ENCODE results near the gene MYO6.

MYO6 gene

DNA sequence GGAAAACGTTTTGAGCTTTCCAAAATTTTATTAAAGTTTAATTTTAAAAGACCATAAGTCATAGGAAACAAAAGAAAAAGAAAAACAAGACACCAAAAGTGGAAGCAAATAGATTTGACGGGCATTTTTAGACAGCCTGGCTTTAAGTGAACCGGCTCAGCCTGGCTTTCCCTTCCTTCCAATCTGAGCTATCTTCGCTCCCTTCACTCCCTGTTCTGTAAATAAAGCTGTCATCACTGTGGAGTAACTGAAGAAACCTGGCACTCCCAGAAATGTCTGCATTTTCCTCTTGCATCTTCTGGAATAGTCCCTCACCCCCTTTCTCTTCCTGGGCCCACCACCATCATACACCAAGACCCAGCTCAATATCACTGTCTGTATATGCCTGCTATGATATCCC, 191.5 kb downstream of the MYO6 start:
- TF ChIP-seq, protein P1, sequence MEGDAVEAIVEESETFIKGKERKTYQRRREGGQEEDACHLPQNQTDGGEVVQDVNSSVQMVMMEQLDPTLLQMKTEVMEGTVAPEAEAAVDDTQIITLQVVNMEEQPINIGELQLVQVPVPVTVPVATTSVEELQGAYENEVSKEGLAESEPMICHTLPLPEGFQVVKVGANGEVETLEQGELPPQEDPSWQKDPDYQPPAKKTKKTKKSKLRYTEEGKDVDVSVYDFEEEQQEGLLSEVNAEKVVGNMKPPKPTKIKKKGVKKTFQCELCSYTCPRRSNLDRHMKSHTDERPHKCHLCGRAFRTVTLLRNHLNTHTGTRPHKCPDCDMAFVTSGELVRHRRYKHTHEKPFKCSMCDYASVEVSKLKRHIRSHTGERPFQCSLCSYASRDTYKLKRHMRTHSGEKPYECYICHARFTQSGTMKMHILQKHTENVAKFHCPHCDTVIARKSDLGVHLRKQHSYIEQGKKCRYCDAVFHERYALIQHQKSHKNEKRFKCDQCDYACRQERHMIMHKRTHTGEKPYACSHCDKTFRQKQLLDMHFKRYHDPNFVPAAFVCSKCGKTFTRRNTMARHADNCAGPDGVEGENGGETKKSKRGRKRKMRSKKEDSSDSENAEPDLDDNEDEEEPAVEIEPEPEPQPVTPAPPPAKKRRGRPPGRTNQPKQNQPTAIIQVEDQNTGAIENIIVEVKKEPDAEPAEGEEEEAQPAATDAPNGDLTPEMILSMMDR (conservative IDR thresholded peaks at IDR 0.05; ENCODE audit: low read depth), result no peak
- no peak overlapping the region for H3K27ac ChIP-seq
- ChIA-PET POLR2A (ENCODE audit: low non-redundant PET) (no interaction called here), CTCF (no interaction called here)
- DNase-seq (ENCODE audit: low spot score), result no peak

DNA sequence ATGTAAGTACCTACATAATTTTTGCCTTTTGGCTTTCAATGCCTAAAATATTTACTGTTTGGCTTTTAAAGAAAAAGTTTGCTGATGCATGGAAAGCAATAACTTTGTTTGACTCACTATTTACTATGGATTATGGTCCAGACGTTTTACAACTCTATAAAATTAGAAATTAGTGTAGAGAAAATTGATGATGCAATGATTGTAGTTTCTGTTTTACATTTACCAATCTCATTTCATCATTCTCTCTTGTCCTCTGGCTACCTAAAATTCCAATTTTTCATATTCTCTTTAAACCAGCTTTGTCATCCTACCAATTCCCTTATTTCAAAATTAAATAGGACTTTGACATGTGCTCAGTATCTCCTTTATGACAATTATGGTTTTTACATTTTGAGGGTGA, 192.5 kb downstream of the MYO6 start:
- no peak for DNase-seq (ENCODE audit: low spot score)
- ChIA-PET POLR2A (ENCODE audit: low non-redundant PET) (no interaction called here), CTCF (no interaction called here)
- TF ChIP-seq, protein P1 (conservative IDR thresholded peaks at IDR 0.05; ENCODE audit: low read depth), result no peak
- H3K27ac ChIP-seq, result no peak overlapping the region

DNA sequence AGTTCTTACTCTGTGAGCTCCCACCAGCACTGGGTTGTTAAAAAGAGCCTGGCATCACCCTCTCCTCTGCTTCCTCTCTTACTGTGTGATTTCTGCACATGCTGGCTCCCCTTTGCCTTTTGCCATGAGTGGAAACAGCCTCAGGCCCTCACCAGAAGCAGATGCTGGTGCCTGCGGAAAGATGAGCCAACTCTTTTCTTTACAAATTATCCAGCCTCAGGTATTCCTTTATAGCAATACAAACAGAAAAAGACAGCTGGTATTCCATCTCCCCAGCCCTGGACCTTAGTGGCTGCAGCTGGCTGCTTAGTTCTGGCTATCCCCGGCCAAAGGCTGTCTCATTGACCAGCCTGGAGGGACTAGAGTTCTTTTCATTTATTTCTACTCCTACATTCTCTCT, 194.3 kb downstream of the MYO6 start:
- TF ChIP-seq, protein P1 (conservative IDR thresholded peaks at IDR 0.05; ENCODE audit: low read depth), result no peak
- no peak for DNase-seq (ENCODE audit: low spot score)
- ChIA-PET CTCF (interaction anchor here (0.5 kb wide), 1 partner anchor 9 kb away, joined by 3 read pairs; no protein-coding TSS in a partner anchor), POLR2A (ENCODE audit: low non-redundant PET) (no interaction called here)
- no peak overlapping the region for H3K27ac ChIP-seq

DNA sequence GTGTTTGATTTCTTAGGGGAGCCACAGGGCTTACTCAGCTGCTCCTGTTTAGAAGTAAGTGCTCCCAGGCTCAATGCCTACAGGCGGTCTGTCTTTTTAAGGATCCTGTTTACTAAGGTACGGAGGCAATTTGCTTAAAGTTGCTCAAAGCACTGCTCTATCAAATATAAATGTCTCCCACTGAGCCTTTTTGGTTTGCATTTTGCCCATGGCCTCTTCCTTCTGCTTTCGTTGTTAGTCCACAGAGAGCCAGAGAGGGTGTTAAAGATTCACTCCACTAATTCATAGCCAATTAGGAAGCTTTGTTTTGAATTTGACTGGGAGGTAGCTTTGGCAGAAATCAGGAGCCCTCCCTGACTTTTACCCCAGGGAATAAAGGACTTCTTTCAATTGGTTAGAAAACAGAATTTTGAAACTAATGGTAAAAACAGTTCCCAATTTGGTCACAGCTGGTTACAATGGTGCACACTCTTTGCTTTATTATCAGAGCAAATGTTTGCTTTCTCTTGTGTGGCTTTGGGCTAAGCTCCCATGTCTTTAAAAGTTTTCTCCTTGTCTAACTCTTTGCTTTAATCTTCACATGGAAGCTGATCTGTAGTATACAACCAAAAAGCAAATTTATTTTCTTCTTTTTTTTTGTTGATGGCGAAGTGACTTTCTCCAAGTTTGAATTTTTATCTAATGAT, 197.2 kb downstream of the MYO6 start:
- ChIA-PET CTCF (interaction anchor here (0.7 kb wide), 1 partner anchor 12 kb away, joined by 3 read pairs; no protein-coding TSS in a partner anchor), POLR2A (ENCODE audit: low non-redundant PET) (no interaction called here)
- TF ChIP-seq, protein P1 (conservative IDR thresholded peaks at IDR 0.05; ENCODE audit: low read depth), result no peak
- no peak for DNase-seq (ENCODE audit: low spot score)
- no peak overlapping the region for H3K27ac ChIP-seq

DNA sequence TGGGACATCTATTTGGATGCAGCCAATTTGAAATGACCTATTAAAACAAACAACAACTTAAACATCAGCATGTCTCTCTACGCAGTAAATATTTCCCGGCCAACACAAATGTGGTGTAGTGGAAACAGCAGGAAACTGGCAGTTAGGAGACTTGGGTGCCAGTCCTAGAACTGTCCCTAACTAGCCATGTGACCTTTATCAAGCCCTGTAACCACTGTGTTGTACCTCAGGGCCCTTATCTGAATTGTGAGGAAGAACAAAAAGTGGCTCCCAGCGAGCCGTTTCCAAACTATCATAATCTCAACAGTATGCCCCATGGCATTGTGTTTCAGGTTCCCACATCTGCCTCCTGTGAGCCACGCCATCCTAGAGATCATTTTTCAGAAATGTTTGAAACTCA, 198.9 kb downstream of the MYO6 start:
- H3K27ac ChIP-seq, result no peak overlapping the region

DNA sequence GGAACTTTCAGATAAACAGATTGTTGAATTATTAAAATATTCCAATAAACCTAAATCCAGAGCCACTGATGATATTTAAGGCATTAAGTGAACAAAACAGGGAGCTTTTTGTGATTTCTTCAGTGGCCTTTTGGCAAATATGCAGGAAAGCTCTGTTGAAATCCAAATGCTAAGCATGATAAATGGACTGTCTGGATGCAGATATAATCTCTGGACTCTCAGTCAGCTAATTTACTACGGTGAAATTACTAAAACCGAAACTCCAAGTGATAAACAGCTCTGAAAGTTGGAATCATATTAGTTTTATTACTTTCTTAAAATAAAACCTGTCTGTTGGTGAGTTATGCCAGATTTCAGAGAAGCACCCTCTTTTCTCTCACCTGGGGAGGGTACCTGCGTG, 203.1 kb downstream of the MYO6 start:
- TF ChIP-seq, protein P1 (conservative IDR thresholded peaks at IDR 0.05; ENCODE audit: low read depth), result no peak
- ChIA-PET CTCF (no interaction called here), POLR2A (ENCODE audit: low non-redundant PET) (no interaction called here)
- DNase-seq (ENCODE audit: low spot score), result no peak
- no peak overlapping the region for H3K27ac ChIP-seq

More for the DNA sequence above, 198.9 kb downstream of the MYO6 start:
- DNase-seq (ENCODE audit: low spot score), result no peak
- CTCF ChIA-PET, result no interaction called here
- POLR2A ChIA-PET (ENCODE audit: low non-redundant PET), result no interaction called here
- TF ChIP-seq, protein P1 (conservative IDR thresholded peaks at IDR 0.05; ENCODE audit: low read depth), result no peak

All from RWPE1 (cell line).